HG02943 (cell line): ENCODE results near the gene PI4KA.
"Not testable (repeated sequence)": the region's sequence is repeated elsewhere in the genome, so short reads cannot be mapped to it uniquely, and the experiment has no call there.

Experiments used
- ATAC-seq: cut with Tn5 transposase; IDR thresholded peaks from one replicate; pipeline ENCODE4 v1.9.1; 2021; ENCODE audit warnings: mild to moderate bottlenecking, low read depth, moderate library complexity; ENCODE audit not compliant: unreplicated experiment

Gene PI4KA

GRCh38 chr22:20752104-20752741 is 106.4 kb downstream of the PI4KA start:
- no peak for ATAC-seq

- ATAC-seq, result no peak
Observed at GRCh38 chr22:20751185-20751851, 107.3 kb downstream of the PI4KA start.

GRCh38 chr22:20750461-20751184 is 108.0 kb downstream of the PI4KA start:
- ATAC-seq, result no peak

GRCh38 chr22:20749453-20749852 is 109.2 kb downstream of the PI4KA start:
- no peak for ATAC-seq

- peak; percentile 72 for ATAC-seq
Observed at GRCh38 chr22:20748731-20749428, 109.7 kb downstream of the PI4KA start.

GRCh38 chr22:20748082-20748481 is 110.5 kb downstream of the PI4KA start:
- peak; percentile 30 for ATAC-seq

- no peak for ATAC-seq
Observed at GRCh38 chr22:20747223-20747622, 111.4 kb downstream of the PI4KA start.

GRCh38 chr22:20746431-20747189 is 112.0 kb downstream of the PI4KA start:
- ATAC-seq, result no peak

- ATAC-seq, result no peak
Observed at GRCh38 chr22:20745119-20745518, 113.5 kb downstream of the PI4KA start.

- no peak for ATAC-seq
Observed at GRCh38 chr22:20744456-20744855, 114.2 kb downstream of the PI4KA start.

GRCh38 chr22:20742764-20743163 is 115.8 kb downstream of the PI4KA start:
- no peak for ATAC-seq

GRCh38 chr22:20741634-20742581 is 116.7 kb downstream of the PI4KA start:
- ATAC-seq, result no peak

GRCh38 chr22:20741008-20741633 is 117.5 kb downstream of the PI4KA start:
- no peak for ATAC-seq

- no peak for ATAC-seq
Observed at GRCh38 chr22:20740222-20740951, 118.2 kb downstream of the PI4KA start.

GRCh38 chr22:20738394-20739089 is 120.1 kb downstream of the PI4KA start:
- ATAC-seq, result no peak

GRCh38 chr22:20736891-20737290 is 121.7 kb downstream of the PI4KA start:
- not testable (repeated sequence) for ATAC-seq

GRCh38 chr22:20735356-20736162 is 123.1 kb downstream of the PI4KA start:
- not testable (repeated sequence) for ATAC-seq
